GM18951 (cell line): ENCODE measurements around the gene SLC4A5.

Experiments
- POLR2A ChIP-seq: IDR thresholded peaks from 4 replicates; pipeline ENCODE4 v1.6.1; 2011; ENCODE audit warnings: mild to moderate bottlenecking; ENCODE audit not compliant: insufficient read length, insufficient read depth; ENCODE audit errors: extremely low read depth
- in situ Hi-C: fragments of 300-500 bp; cut with MboI; formaldehyde crosslinking; loops from one replicate; pipeline ENCODE4 v1.12.0; 2022; ENCODE audit warnings: low sequenced_read_pairs, mixed read lengths, inconsistent platforms; ENCODE audit not compliant: unreplicated experiment

SLC4A5 gene

DNA sequence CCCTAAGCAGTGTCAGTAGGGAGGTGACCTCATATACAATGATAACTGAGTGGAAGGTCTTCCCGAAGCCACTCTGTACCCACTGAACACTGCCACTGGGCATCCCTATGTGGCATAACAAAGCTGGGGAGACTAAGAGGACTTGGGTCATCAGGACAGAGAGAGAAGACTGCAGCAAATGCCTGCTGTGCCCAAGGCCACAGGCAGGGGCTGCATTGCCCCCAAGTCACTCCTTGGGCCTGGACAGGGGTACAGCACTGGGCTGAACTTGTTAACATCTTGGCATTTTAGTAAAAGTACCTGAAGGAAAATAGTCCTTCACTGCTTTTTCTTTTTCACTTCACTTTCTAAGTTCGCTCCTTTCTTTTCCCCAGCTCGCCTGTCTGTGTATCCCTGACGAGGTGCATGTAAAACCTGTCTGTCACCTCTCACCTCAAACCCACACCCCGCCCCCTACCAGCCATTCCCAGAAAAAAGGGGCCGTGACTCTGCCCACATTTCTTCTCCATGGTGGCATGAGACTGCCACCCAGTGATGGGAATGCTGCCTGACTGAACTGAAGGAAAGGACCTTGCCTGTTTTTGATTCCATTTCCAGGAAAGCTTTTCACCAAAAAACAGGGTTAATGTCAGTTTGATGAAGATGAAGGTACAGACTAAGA, 81.9 kb downstream of the SLC4A5 start:
- TF ChIP-seq POLR2A, result no peak
- in situ Hi-C loops, result no loop called here

DNA sequence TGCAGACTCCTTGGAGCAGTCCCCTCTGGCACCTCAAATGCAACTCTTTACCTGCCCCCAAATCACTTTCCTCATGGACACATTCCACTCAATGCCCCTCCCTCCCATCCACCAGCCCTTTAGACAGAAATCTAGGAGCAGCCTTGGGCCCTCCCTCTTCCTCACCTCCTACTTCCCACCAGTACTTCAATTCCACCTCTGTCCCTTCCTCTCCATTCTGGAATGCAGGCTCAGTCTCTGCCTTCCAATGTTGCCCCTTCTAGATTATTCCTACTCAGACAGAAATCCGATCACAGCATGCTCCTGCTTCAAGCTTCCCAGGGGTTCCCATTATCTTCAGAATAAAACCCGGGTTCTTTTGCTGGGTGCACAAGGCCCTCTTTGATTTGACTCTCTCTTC, 82.7 kb downstream of the SLC4A5 start:
- in situ Hi-C loops, result no loop called here
- no peak for TF ChIP-seq POLR2A

- in situ Hi-C loops, result no loop called here
- no peak for TF ChIP-seq POLR2A
These were observed 83.5 kb downstream of the SLC4A5 start for GRCh38 chr2:74259733-74260132.

- in situ Hi-C loops, result no loop called here
- no peak for TF ChIP-seq POLR2A
These were observed 84.0 kb downstream of the SLC4A5 start for GRCh38 chr2:74259191-74259590.

GRCh38 chr2:74255660-74256213, 87.5 kb downstream of the SLC4A5 start:
- TF ChIP-seq POLR2A, result no peak
- in situ Hi-C loops, result no loop called here

DNA sequence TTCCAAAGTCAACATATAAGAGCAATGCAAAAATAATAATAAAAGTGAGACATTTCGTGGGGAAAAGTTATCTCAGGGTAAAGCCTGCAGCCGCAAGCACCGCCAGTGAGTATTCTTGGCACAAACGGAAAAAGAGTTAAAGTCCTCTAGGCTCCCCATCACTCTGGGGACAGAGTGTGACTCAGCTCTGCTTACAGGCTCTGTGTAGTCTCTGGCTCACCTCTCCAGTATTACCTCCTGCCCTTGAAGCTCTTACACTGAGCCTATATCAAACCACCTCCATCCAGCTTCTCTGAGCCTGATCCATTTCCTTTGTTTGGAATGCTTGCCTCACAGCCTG, 89.3 kb downstream of the SLC4A5 start:
- in situ Hi-C loops, result no loop called here
- TF ChIP-seq POLR2A, result no peak

DNA sequence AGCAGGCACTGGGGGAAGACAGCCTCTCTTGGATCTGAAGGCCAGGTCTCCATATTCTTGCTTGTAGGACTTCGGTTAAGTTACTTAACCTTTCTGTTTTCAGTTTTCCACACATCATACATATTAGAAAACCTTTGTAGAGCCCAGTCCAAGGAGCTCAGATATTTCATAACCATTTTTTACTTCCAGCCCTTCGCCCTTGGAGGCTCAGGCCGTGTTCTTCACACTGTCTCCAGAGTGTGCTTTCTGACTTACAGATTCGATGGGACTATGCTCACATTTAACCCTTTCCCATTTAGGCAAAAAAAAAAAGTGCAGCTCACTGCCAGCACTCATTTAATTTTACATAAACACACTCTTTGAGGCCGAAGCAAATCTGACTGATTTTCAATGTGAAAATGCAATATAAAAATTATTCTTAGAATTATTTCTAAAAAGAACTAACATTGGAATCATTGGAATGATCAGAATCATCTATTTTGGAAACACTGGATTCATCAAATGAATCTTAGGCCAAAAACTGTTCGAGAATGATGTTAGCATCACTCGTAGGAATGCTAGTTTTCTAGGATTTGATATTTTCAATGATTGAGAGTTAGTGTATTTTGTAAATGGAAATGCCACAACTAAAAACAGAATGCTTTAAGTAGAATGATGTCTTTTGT, 89.8 kb downstream of the SLC4A5 start:
- in situ Hi-C loops, result no loop called here
- TF ChIP-seq POLR2A, result no peak

DNA sequence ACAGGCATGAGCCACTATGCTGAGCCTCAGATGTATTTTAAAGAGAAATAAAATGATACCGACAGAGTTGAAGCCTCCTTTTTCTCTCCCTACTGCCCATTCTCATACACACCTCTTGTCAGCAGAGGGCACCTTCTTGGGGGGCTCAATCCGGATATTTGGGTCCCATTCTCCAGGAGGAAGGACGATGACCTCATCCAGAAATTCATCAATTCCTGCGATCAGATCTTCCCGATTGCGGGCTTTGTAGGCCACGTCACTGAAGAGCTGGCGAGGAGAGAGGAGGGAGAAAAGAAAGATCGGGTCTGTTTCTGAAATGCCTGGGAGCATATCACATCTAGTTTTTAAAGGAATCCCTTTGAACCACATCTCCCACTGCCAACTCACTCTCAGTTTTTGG, 90.4 kb downstream of the SLC4A5 start:
- in situ Hi-C loops, result no loop called here

GRCh38 chr2:74252036-74252435, 91.2 kb downstream of the SLC4A5 start:
- in situ Hi-C loops, result no loop called here
- TF ChIP-seq POLR2A, result no peak

More for the DNA sequence above, 90.4 kb downstream of the SLC4A5 start:
- no peak for TF ChIP-seq POLR2A

- no peak for TF ChIP-seq POLR2A
These were observed 93.0 kb downstream of the SLC4A5 start for GRCh38 chr2:74250189-74250631.

GRCh38 chr2:74249406-74250122, 93.7 kb downstream of the SLC4A5 start:
- TF ChIP-seq POLR2A, result no peak
- in situ Hi-C loops, result no loop called here

More at GRCh38 chr2:74250189-74250631, 93.0 kb downstream of the SLC4A5 start:
- in situ Hi-C loops, result no loop called here

DNA sequence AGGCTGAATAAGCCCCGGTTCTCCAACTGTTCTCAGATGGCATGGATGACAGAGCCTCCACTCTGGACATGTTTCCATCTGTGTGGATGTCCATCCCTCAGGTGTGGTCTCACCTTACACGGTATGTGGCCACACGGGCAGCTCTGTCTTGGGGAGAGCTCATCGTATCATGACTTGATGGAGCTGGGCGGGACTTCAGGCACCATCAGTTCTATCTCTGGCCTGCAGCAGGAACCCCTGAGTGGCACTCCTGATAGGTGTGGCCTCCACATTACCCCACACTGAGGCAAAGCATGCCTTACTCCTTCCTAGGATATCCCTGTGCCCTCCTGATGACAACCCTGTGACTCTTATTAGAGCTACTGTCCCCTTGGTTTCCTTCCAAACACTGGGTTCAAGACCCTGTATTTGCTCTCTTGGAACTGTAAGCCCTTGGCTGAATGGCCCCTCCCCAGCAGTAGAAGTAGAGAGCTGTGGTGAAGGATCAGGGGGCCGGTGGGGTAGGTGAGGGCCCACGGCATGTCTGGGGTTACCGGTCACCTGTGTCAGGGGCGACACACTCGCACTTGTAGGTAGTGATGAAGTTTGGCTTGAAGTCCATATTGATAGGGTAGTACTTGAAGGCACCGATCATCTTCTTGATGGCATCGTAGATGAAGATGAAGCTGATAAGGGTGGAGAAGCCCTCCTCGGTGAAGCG, 96.6 kb downstream of the SLC4A5 start:
- TF ChIP-seq POLR2A, result no peak
- in situ Hi-C loops, result no loop called here

DNA sequence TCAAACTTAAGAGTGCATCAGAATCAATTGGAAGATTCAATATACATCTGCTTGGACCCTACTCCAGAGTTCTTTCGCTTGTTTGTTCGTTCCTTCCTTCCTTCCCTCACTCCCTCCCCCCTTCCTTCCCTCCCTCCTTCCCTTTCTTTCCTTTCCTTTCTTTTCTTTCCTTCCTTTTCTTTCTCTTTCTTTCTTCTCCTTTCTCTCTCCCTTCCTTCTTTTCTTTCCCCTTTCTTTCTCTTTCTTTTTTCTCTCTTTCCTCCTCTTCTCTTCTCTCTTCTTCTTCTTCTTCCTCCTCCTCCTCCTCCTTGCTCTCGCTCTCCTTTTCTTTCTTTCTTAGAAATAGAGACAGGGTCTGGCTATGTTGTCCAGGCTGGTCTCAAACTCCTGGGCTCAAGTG, 98.9 kb downstream of the SLC4A5 start:
- in situ Hi-C loops, result no loop called here
- TF ChIP-seq POLR2A, result no peak

- in situ Hi-C loops, result no loop called here
- TF ChIP-seq POLR2A, result no peak
These were observed 100.7 kb downstream of the SLC4A5 start for GRCh38 chr2:74242354-74243071.
